Keratinocyte (primary cell): Measurements from ENCODE around the gene TMEM143. TPM values are rescaled to one million over a fixed set of nuclear protein-coding genes. Genes with fewer than 3 reads are reported as not detected.

Experiments used
- DNase-seq: peaks from one replicate; pipeline ENCODE4 v3.0.0-alpha.2; 2011; ENCODE audit warnings: low read depth, missing footprints, low spot score
- FAIRE-seq: peaks from 2 replicates; lab custom pipeline; 2011; peaks lifted over from hg19 to GRCh38; lab: Jason Lieb, UNC
- H2AFZ ChIP-seq: 2 replicates; pipeline ENCODE4 v1.6.0; 2012; ENCODE audit warnings: low read length, control low read depth, inconsistent platforms; ENCODE audit not compliant: control insufficient read depth
- H3K27ac ChIP-seq: 2 replicates; pipeline ENCODE4 v1.5.1; 2011; ENCODE audit warnings: low read length; ENCODE audit not compliant: control insufficient read depth, insufficient read depth
- H3K27me3 ChIP-seq: 3 replicates; pipeline ENCODE4 v1.6.0; 2011; ENCODE audit warnings: low read length; ENCODE audit not compliant: control insufficient read depth, insufficient read depth; ENCODE audit errors: extremely low read depth
- H3K36me3 ChIP-seq, 2 experiments: 2 replicates in 1 of 2; 3 replicates in 1 of 2; pipeline ENCODE4 v1.5.1; 2011; ENCODE audit warnings: low read length in 2 of 2, mild to moderate bottlenecking in 1 of 2; ENCODE audit not compliant: control insufficient read depth in 2 of 2, insufficient read depth in 2 of 2; ENCODE audit errors: extremely low read depth in 1 of 2
- H3K4me1 ChIP-seq: 3 replicates; pipeline ENCODE4 v1.5.1; 2011; ENCODE audit warnings: low read length; ENCODE audit not compliant: control insufficient read depth, insufficient read depth; ENCODE audit errors: extremely low read depth
- H3K4me2 ChIP-seq: 3 replicates; pipeline ENCODE4 v1.6.0; 2011; ENCODE audit warnings: low read depth, low read length; ENCODE audit not compliant: control insufficient read depth, insufficient read depth; ENCODE audit errors: extremely low read depth
- H3K4me3 ChIP-seq, 3 experiments: fragments of 200-600 bp in 1 of 3; sonication (generic) in 1 of 3; 2 replicates in 2 of 3; 3 replicates in 1 of 3; pipeline ENCODE4 v1.5.1; 2011 to 2016; ENCODE audit warnings: low read length in 3 of 3, mild to moderate bottlenecking in 3 of 3, control low read depth in 2 of 3, inconsistent platforms in 1 of 3, low read depth in 1 of 3, mixed read lengths in 1 of 3, mixed run types in 1 of 3, moderate library complexity in 1 of 3; ENCODE audit not compliant: control insufficient read depth in 2 of 3, insufficient read depth in 2 of 3; ENCODE audit errors: extremely low read depth in 1 of 3
- H3K79me2 ChIP-seq: 2 replicates; pipeline ENCODE4 v1.6.0; 2012; ENCODE audit warnings: low read length; ENCODE audit not compliant: control insufficient read depth, insufficient read depth
- H3K9ac ChIP-seq: 3 replicates; pipeline ENCODE4 v1.6.0; 2011; ENCODE audit warnings: low read length; ENCODE audit not compliant: control insufficient read depth, insufficient read depth; ENCODE audit errors: extremely low read depth
- H3K9me1 ChIP-seq: 3 replicates; pipeline ENCODE4 v1.6.0; 2011; ENCODE audit warnings: low read length; ENCODE audit not compliant: control insufficient read depth, insufficient read depth; ENCODE audit errors: extremely low read depth
- H3K9me3 ChIP-seq: 2 replicates; pipeline ENCODE4 v1.5.1; 2012; ENCODE audit warnings: low read depth, low read length; ENCODE audit not compliant: control insufficient read depth
- H4K20me1 ChIP-seq: 3 replicates; pipeline ENCODE4 v1.6.0; 2011; ENCODE audit warnings: low read length; ENCODE audit not compliant: control insufficient read depth, insufficient read depth; ENCODE audit errors: extremely low read depth
- CTCF ChIP-seq, 3 experiments: IDR thresholded peaks in 1 of 3; conservative IDR thresholded peaks in 1 of 3; optimal IDR thresholded peaks in 1 of 3; 2 replicates in 2 of 3; 3 replicates in 1 of 3; pipeline versions ENCODE3 to v1.5.1; 2011; ENCODE audit warnings: low read length in 3 of 3, mild to moderate bottlenecking in 3 of 3, moderate library complexity in 2 of 3, control low read depth in 1 of 3, inconsistent platforms in 1 of 3; ENCODE audit not compliant: insufficient read depth in 2 of 3; ENCODE audit errors: extremely low read depth in 1 of 3
- EZH2 ChIP-seq: IDR thresholded peaks from one replicate; pipeline ENCODE4 v1.6.1; 2012; ENCODE audit warnings: inconsistent platforms, mild to moderate bottlenecking, low read length, moderate library complexity
- dilution Hi-C: fragments of 300-500 bp; cut with MboI; formaldehyde crosslinking; loops from one replicate; pipeline ENCODE4 v1.7.0; 2020; ENCODE audit warnings: low sequenced_read_pairs; ENCODE audit not compliant: extremely low pct_ligation_motif_present
- polyA plus RNA-seq, 5 experiments: library from polyadenylated mRNA; depleted of rRNA in 3 of 5; stranded (reverse) in 3 of 5; stranded (forward) in 1 of 5; unstranded in 1 of 5; fragments of >200 nt; gene quantifications; 1 replicate in 1 of 5; 2 replicates in 3 of 5; 3 replicates in 1 of 5; pipeline versions ENCODE4 v1.2.1 to v1.2.3, GENCODE V29; 2011 to 2012; ENCODE audit warnings: missing spikeins in 2 of 5, low read depth in 1 of 5, low replicate concordance in 1 of 5

TMEM143 gene
- polyA plus RNA-seq, 1 donor (not counting 4 experiments of a cell fraction or from before 2014, with no cell fraction given): 2.9 TPM

- FAIRE-seq (no peak), DNase-seq (no peak)
- Histone ChIP-seq H3K4me3 (no peak overlapping the region), H3K27ac (no peak overlapping the region), H3K4me2 (no peak overlapping the region), H3K4me1 (peaks cover 23% of the 10 kb centered on the region), H3K9me1 (no peaks in the 10 kb centered on the region), H3K9ac (no peak overlapping the region), H3K27me3 (no peaks in the 10 kb centered on the region), H4K20me1 (no peaks in the 10 kb centered on the region), H3K79me2 (no peaks in the 10 kb centered on the region), H2AFZ (no peak overlapping the region), H3K9me3 (no peaks in the 10 kb centered on the region), H3K36me3 (no peaks in the 10 kb centered on the region)
- TF ChIP-seq CTCF (optimal IDR thresholded peaks at IDR 0.05 in 1 of 3, IDR thresholded peaks at IDR 0.05 in 1 of 3, conservative IDR thresholded peaks at IDR 0.05 in 1 of 3; ENCODE audit: extremely low read depth in 1 of 3, insufficient read depth in 2 of 3, low read length in 3 of 3) (no peak), EZH2 (no peak)
- dilution Hi-C loops: no loop called here
Measured at GRCh38 chr19:48338253-48338755, 25.4 kb downstream of the TMEM143 start.

GRCh38 chr19:48333467-48334384, 30.0 kb downstream of the TMEM143 start:
- TF ChIP-seq CTCF (optimal IDR thresholded peaks at IDR 0.05 in 1 of 3, IDR thresholded peaks at IDR 0.05 in 1 of 3, conservative IDR thresholded peaks at IDR 0.05 in 1 of 3; ENCODE audit: extremely low read depth in 1 of 3, insufficient read depth in 2 of 3, low read length in 3 of 3) (peak; percentile 68 to 96 (median 93)), EZH2 (no peak)
- dilution Hi-C loops: no loop called here
- Histone ChIP-seq H3K9me1 (no peaks in the 10 kb centered on the region), H3K27ac (peak overlapping the region; percentile 86), H3K79me2 (no peaks in the 10 kb centered on the region), H3K4me2 (peak overlapping the region; percentile 98), H3K36me3 (peaks cover 0 to 3% of the 10 kb centered on the region in 2 experiments), H3K9ac (peak overlapping the region; percentile 80), H3K4me3 (peak overlapping the region; percentile 41 to 86 (median 77)), H3K4me1 (peaks cover 29% of the 10 kb centered on the region), H3K27me3 (no peaks in the 10 kb centered on the region), H3K9me3 (no peaks in the 10 kb centered on the region), H2AFZ (peak overlapping the region; percentile 74), H4K20me1 (no peaks in the 10 kb centered on the region)
- FAIRE-seq: no peak
- DNase-seq: peak; percentile 69
